ENCODE data around the gene BIN1.

- TF ChIP-seq CTCF (conservative IDR thresholded peaks at IDR 0.05; ENCODE audit: low read depth, low read length) (no peak), EZH2 (IDR thresholded peaks at IDR 0.05; ENCODE audit: low read length, unreplicated experiment) (no peak), EZH2phosphoT487 (IDR thresholded peaks at IDR 0.05; ENCODE audit: borderline replicate concordance, low read length) (no peak)
Observed at GRCh38 chr2:127044165-127044718, 62.7 kb downstream of the BIN1 start.
